ENCODE results near the gene AGFG2. TPM values are rescaled to one million over a fixed set of nuclear protein-coding genes. Genes with fewer than 3 reads are reported as not detected.

The AGFG2 gene
- total and polyA plus RNA-seq, 2 of the 13 experiments (the other 11 are each of a cell fraction or from before 2014, with no cell fraction given): 125 to 132 TPM

- TF ChIP-seq MAZ (IDR thresholded peaks at IDR 0.05; ENCODE audit: borderline replicate concordance, low read depth, low read length) (no peak), MAZ (CRISPR knock-in tag; IDR thresholded peaks at IDR 0.05; ENCODE audit: low read depth) (peak; percentile 37; the same call in 1 of the 2 replicates), ZBTB39 (CRISPR knock-in tag; IDR thresholded peaks at IDR 0.05) (no peak), YEATS4 (CRISPR knock-in tag; IDR thresholded peaks at IDR 0.05; ENCODE audit: borderline replicate concordance) (peak; percentile 38; the same call in 1 of the 2 replicates), ZMAT5 (CRISPR knock-in tag; IDR thresholded peaks at IDR 0.05; ENCODE audit: borderline replicate concordance, low read depth) (no peak), SKI (IDR thresholded peaks at IDR 0.05; ENCODE audit: partially characterized antibody) (no peak), ZNF180 (CRISPR knock-in tag; IDR thresholded peaks at IDR 0.05; ENCODE audit: borderline replicate concordance, low read depth) (no peak), ZNF331 (CRISPR knock-in tag; IDR thresholded peaks at IDR 0.05) (no peak), ZNF878 (CRISPR knock-in tag; IDR thresholded peaks at IDR 0.05) (no peak), ZNF337 (CRISPR knock-in tag; IDR thresholded peaks at IDR 0.05; ENCODE audit: borderline replicate concordance, low read depth) (no peak), USF2 (IDR thresholded peaks at IDR 0.05; ENCODE audit: low read depth, low read length) (no peak), USF2 (CRISPR knock-in tag; IDR thresholded peaks at IDR 0.05; ENCODE audit: borderline replicate concordance) (no peak), FOXC1 (CRISPR knock-in tag; IDR thresholded peaks at IDR 0.05; ENCODE audit: borderline replicate concordance) (no peak), ZNF12 (CRISPR knock-in tag; IDR thresholded peaks at IDR 0.05) (no peak), ZNF264 (CRISPR knock-in tag; IDR thresholded peaks at IDR 0.05) (0 out of 2 replicates have a peak, but pooled peaks have one; percentile 28), ELK4 (CRISPR knock-in tag; IDR thresholded peaks at IDR 0.05; ENCODE audit: borderline replicate concordance) (no peak), CENPT (CRISPR knock-in tag; IDR thresholded peaks at IDR 0.05; ENCODE audit: low read depth) (no peak), TFDP2 (CRISPR knock-in tag; IDR thresholded peaks at IDR 0.05) (peak; percentile 54), SSRP1 (CRISPR knock-in tag; IDR thresholded peaks at IDR 0.05) (no peak), KDM2A (CRISPR knock-in tag; IDR thresholded peaks at IDR 0.05; ENCODE audit: borderline replicate concordance, low read depth) (peak; percentile 85; the same call in 1 of the 2 replicates), ZC3H4 (CRISPR knock-in tag; IDR thresholded peaks at IDR 0.05; ENCODE audit: borderline replicate concordance) (no peak), ETV6 (CRISPR knock-in tag; conservative IDR thresholded peaks at IDR 0.05) (no peak; the same call in 1 of the 2 replicates)
Measured at GRCh38 chr7:100493476-100494264, 45.3 kb upstream of the AGFG2 start (continued).
